ENCODE data around the gene RALY.

Gene RALY

DNA sequence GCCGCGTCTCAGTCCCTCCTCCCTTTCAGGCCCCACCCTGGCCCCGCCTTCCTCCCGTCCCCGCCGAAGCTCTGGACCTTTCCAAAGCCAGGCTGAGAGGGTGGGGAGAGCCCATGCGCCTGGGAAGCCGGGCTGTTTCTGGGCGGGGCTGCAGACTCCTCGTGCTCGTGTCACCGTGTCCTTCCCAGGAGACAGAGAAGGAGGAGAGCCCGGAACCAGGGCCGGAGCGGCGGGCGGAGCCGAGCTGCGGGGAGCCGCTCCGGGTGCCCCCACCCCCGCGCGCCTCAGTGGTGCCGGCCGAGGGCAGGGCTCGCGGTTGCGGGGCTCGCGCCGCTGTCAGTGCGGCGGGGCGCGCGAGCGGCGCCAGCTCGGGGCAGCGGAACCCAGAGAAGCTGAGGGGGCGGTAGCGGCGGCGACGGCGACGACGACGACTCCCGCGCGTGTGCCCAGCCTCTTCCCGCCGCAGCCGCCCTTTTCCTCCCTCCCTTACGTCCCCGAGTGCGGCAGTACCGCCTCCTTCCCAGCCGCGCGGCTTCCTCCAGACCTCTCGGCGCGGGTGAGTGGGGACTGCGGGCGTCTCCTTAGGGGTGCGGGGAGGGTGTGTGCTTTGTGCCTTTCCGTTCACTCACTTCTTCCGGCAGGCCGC lies at the start of gene RALY:
TSS of gene RALY (plus strand) at position 336 of the 646 bp plus-strand sequence. CDS start 78,164 bp downstream, outside the sequence.
- Mint-ChIP-seq H3K27me3 (no peaks in the 10 kb centered on the region), H3K9me3 (ENCODE audit: low read depth) (no peaks in the 10 kb centered on the region), H3K4me3 (peak within 1 kb of the TSS; percentile 97), H3K36me3 (peaks cover 4% of the 10 kb centered on the region), H3K27ac (peak within 1 kb of the TSS; percentile 98), H3K4me1 (ENCODE audit: low read depth) (peaks cover 62% of the 10 kb centered on the region)

DNA sequence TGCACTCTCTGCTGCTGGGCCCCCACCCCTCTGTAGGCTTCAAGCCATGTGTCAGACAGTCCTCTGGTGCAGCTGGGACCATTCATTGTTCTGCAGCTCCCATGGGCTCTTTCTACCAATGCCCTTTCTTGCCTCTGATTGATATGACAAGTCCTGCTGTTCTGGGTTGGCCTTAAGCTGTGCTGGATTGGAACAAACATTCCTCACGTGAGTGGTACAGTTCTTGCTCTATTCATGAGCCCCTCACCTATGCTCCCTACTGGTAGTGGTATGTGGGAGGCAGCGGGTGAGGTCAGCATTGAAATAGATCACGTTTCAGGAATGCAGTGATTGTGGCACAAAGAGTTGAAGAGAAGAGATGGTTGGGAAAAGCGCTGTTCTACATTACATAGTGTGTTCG lies 48.8 kb upstream of the RALY start:
- Mint-ChIP-seq H3K4me3 (no peak overlapping the region), H3K36me3 (peaks cover 10% of the 10 kb centered on the region), H3K9me3 (ENCODE audit: low read depth) (peaks cover 6% of the 10 kb centered on the region), H3K27ac (no peak overlapping the region), H3K27me3 (no peaks in the 10 kb centered on the region), H3K4me1 (ENCODE audit: low read depth) (no peaks in the 10 kb centered on the region)

DNA sequence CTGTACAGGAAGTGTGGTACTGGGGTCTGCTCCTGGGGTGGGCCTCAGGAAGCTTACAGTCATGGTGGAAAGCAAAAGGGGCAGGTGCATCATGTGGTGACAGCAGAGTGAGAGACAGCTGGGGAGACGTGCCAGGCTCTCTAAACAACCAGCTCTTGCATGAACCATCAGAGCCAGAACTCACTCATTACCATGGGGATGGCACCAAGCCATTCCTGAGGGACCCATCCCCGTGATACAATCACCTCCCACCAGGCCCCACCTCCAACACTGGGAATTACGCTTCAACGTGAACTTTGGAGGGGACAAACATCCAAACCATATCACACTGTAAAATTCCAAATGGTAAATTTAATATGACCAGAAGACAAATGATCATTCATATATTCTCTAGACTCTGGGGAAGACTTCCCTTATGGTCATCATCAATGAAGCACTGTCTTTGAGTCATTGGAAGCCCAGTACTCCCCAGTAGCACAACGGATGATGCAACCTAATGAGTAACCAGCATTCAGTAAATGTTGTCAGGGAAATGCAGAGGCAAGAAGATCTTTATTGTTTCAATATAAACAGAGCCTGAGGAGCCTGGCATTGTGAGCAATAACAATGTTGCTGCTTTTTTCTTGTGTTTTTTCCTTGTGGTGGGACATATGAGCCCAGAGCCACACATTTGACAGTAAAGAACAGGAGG lies 48.2 kb upstream of the RALY start:
- H3K9me3 Mint-ChIP-seq (ENCODE audit: low read depth): peaks cover 6% of the 10 kb centered on the region
- no peaks in the 10 kb centered on the region for H3K4me1 Mint-ChIP-seq (ENCODE audit: low read depth)
- peaks cover 10% of the 10 kb centered on the region for H3K36me3 Mint-ChIP-seq
- no peak overlapping the region for H3K27ac Mint-ChIP-seq
- H3K4me3 Mint-ChIP-seq: no peak overlapping the region
- H3K27me3 Mint-ChIP-seq: no peaks in the 10 kb centered on the region

DNA sequence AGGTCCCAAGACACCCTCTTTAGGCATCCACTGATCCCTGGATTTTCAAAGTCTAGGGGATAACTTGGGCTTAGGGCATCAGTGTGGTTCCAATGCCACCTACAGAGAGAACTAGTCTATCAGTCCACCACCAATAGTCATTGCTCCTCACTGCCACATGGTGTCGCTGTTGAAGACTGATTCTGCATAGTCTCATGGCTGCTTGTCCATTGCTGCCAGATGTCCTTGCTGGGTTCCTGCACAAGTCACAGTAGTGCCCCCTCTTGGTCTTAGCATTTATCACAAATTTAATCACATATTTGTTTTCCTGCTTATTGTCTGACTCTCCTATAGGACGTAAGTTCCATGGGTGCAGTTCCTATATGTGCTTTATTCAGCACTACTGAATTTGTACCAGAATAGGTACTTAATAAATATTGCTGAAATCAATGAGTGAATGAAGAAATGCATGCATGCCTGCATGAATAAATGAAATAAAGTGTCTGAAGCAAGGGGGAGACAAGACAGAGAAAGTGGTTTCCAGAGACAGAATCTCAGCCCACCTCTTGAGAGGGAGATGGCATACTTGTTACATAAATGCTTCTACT lies 45.9 kb upstream of the RALY start:
- no peaks in the 10 kb centered on the region for H3K4me1 Mint-ChIP-seq (ENCODE audit: low read depth)
- H3K27ac Mint-ChIP-seq: no peak overlapping the region
- peaks cover 6% of the 10 kb centered on the region for H3K9me3 Mint-ChIP-seq (ENCODE audit: low read depth)
- peaks cover 10% of the 10 kb centered on the region for H3K36me3 Mint-ChIP-seq
- peaks cover 3% of the 10 kb centered on the region for H3K27me3 Mint-ChIP-seq
- H3K4me3 Mint-ChIP-seq: no peak overlapping the region

DNA sequence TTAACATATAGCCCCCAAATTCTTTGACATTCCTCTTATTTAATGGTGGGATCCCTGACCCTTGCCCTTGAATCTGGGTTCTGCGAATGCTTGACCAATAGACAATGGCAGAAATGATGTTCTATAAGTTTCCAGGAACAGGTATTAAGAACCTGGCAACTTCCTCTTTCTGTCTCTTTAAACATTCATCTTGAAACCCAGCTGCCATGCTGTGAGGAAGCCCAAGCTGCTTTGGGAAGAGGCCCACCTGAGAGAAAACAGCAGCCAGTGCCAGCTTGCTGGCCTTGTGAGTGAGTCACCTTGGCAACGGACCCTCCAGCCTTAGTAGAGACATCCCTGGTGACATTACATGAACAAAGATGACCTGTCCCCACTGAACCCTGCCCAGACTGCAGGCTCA lies 45.2 kb upstream of the RALY start:
- Mint-ChIP-seq H3K4me3 (no peak overlapping the region), H3K27ac (no peak overlapping the region), H3K36me3 (peaks cover 10% of the 10 kb centered on the region), H3K4me1 (ENCODE audit: low read depth) (no peaks in the 10 kb centered on the region), H3K27me3 (peaks cover 3% of the 10 kb centered on the region), H3K9me3 (ENCODE audit: low read depth) (peaks cover 6% of the 10 kb centered on the region)

DNA sequence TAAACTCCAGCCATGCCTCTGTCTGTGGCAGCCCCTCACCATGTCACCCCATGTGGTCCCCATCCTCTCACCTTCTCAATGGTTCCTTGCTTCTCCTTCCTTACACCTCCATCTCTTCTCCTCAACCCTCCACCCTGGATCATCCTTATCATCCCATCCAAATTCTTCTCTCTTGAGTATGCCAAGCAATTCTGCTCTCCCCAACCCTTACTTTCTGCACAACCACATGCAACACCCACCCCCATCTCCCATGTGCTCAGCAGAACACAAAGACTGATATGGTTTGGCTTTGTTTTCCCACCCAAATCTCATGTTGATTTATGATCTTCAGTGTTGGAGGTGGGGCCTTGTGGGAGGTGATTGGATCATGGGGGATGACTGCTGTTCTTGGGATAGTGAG lies 42.5 kb upstream of the RALY start:
- H3K4me3 Mint-ChIP-seq: no peak overlapping the region
- H3K9me3 Mint-ChIP-seq (ENCODE audit: low read depth): peaks cover 6% of the 10 kb centered on the region
- peaks cover 10% of the 10 kb centered on the region for H3K36me3 Mint-ChIP-seq
- H3K27me3 Mint-ChIP-seq: peaks cover 3% of the 10 kb centered on the region
- H3K4me1 Mint-ChIP-seq (ENCODE audit: low read depth): no peaks in the 10 kb centered on the region
- H3K27ac Mint-ChIP-seq: no peak overlapping the region

DNA sequence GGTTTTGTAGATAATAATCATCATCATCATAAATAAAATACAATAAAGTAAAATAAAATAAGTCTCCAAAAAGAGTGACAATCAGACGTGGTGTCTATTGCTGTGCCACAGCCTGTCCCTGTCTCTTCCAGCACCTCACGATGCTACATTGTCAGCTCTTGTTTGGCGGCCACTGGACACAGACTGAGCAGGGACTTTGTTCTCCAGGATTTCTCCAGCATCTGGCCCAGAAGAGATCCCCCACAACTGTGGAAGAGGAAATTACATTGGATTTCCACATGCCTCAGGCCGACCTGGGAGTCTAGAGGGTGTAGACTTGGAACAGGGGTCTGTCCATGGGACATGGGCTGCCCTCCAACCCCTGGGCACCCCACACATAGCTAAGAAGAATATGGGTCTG lies 39.2 kb upstream of the RALY start:
- no peak overlapping the region for H3K4me3 Mint-ChIP-seq
- peaks cover 3% of the 10 kb centered on the region for H3K27me3 Mint-ChIP-seq
- H3K36me3 Mint-ChIP-seq: no peaks in the 10 kb centered on the region
- no peak overlapping the region for H3K27ac Mint-ChIP-seq
- H3K9me3 Mint-ChIP-seq (ENCODE audit: low read depth): no peaks in the 10 kb centered on the region
- H3K4me1 Mint-ChIP-seq (ENCODE audit: low read depth): no peaks in the 10 kb centered on the region

DNA sequence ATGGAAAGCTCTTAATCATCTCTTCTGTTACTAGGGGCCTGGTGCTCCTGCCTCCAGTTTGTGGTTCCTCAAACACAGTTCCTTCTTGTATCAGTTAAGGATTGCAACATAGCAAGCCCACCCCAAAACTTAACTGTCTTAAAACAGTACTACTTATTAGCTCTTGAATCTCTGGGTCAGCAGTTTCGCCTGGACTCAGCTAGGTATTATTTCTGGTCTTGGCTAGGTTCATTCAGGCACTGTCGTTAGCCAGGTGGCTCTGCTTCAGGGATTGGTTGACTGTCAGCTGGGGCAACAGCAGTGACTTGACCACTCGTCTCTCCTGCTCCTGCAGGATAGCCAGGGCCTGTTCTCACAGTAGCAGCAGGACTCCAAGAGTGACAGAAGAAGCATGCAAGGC lies 30.0 kb upstream of the RALY start:
- no peaks in the 10 kb centered on the region for H3K9me3 Mint-ChIP-seq (ENCODE audit: low read depth)
- no peaks in the 10 kb centered on the region for H3K4me1 Mint-ChIP-seq (ENCODE audit: low read depth)
- H3K27ac Mint-ChIP-seq: no peak overlapping the region
- H3K27me3 Mint-ChIP-seq: no peaks in the 10 kb centered on the region
- H3K36me3 Mint-ChIP-seq: no peaks in the 10 kb centered on the region
- no peak overlapping the region for H3K4me3 Mint-ChIP-seq

DNA sequence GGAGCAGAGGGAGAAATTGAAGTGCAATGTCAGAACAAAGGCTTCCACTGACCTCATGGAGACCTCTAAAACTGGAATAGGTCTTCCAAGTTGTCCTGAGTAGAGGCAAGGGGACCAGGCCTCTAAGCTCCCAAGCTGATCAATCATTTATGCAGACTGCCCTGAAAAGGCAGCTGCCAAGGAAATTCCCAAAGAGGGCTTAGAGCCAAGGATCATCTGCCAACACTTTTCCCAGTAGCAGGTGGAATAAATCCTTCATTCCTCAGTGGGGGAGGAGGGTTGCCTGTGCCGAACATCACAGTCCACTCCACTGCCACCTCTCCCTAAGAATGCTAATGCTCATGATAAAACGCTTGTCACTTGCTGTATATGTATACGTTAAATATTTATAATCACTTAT lies 29.3 kb upstream of the RALY start:
- H3K36me3 Mint-ChIP-seq: no peaks in the 10 kb centered on the region
- H3K27me3 Mint-ChIP-seq: no peaks in the 10 kb centered on the region
- H3K27ac Mint-ChIP-seq: no peak overlapping the region
- no peak overlapping the region for H3K4me3 Mint-ChIP-seq
- no peaks in the 10 kb centered on the region for H3K4me1 Mint-ChIP-seq (ENCODE audit: low read depth)
- no peaks in the 10 kb centered on the region for H3K9me3 Mint-ChIP-seq (ENCODE audit: low read depth)

DNA sequence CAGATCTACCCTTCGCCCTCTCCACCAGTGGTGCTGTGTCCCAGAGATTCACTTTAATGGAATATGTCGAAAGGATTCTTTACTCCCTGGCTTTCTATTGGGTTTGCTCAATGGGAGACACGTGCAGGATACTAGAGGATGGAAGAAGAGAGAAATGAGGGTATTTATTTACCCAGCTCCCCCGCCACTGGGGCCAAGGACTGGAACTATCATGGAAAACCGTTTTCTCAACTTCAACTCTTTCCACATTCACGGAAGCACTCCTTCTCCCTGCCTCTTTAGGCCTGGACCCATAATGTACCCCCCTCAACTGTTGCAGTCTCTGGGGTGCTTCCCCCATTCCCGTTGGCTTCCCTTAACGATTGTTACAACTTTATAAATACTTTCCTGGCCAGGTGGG lies 26.6 kb upstream of the RALY start:
- H3K4me1 Mint-ChIP-seq (ENCODE audit: low read depth): no peaks in the 10 kb centered on the region
- H3K36me3 Mint-ChIP-seq: no peaks in the 10 kb centered on the region

DNA sequence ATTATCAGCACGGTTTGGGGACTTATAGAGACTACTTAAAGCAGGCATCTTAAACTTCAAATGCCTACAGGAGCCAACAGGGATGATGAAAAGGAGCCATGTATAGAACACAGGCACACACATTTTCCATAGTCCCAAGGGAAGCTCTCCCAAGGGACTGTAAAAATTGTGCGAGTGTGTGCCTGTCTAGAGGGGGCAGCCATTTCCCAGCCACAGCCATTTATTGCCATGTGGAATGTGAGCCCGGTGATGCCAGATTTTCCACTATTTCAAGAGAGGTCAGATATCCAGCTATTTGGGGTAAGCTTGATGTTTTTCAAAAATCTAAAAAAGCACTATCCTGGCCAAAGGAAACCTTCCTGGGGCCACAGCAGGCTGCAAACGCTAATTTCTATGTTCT lies 24.1 kb upstream of the RALY start:
- Mint-ChIP-seq H3K9me3 (ENCODE audit: low read depth) (no peaks in the 10 kb centered on the region), H3K4me1 (ENCODE audit: low read depth) (no peaks in the 10 kb centered on the region), H3K36me3 (no peaks in the 10 kb centered on the region), H3K27me3 (no peaks in the 10 kb centered on the region), H3K27ac (no peak overlapping the region), H3K4me3 (no peak overlapping the region)

More for the DNA sequence above, 26.6 kb upstream of the RALY start:
- Mint-ChIP-seq H3K9me3 (ENCODE audit: low read depth) (no peaks in the 10 kb centered on the region), H3K27ac (no peak overlapping the region), H3K4me3 (no peak overlapping the region), H3K27me3 (no peaks in the 10 kb centered on the region)

DNA sequence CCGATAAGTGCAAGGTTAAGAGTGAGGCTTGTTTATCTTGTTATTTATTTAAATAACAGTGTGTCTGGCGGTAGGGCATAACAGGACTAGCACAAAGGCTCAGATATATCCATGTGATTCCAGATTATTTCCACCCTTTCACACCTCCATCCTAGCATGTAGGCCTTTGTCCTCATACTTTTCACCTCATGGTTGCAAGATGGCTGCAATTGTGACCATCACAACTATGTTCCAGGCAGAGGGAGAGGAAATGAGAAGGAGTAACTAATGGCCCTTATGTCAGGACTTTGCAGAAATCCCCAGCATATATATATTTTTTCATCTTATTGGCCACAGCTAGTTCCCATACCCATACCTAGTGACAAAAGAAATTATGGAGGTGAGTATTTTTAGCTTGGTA lies 23.5 kb upstream of the RALY start:
- Mint-ChIP-seq H3K9me3 (ENCODE audit: low read depth) (no peaks in the 10 kb centered on the region), H3K4me1 (ENCODE audit: low read depth) (no peaks in the 10 kb centered on the region), H3K27me3 (no peaks in the 10 kb centered on the region), H3K4me3 (no peak overlapping the region), H3K36me3 (no peaks in the 10 kb centered on the region), H3K27ac (no peak overlapping the region)

DNA sequence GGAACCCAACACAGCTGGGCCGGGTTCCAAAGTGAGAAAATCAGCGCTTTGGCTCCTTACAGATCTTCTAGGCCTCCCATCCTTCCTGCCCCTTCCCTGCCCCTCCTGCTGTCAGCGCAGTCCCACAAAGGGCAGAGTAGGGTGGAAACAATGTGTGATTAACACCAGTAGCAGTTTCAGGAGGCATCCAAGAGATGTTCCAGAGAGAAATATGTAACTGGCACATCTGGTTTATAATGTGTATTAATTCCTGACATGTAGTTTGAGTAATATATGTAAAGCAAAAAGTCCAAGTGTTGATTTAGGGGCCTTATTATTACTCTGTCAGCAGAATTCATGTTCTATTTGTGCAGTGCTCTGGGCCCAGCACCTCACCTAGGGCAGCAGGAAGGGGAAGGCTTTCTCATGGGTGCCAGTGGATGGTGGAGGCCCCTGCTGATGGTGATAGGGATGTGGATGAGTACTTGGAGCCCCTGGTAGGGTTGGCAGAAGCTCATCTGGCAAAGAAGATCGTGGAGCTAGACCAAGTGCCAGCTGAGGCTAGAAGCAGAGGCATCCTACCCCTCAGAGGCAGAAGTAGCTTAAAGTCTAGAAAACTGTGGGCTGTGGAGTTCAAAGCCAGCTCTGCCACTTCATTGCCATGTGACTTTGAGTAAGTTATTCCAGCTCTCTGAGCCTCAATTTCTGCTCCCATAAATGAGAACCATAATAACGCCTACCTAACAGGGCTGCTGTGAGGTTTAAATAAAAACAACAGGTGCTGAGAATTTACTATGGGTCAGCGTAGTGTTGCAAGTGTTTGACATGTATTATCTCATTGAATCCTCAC lies 22.4 kb upstream of the RALY start:
- Mint-ChIP-seq H3K36me3 (no peaks in the 10 kb centered on the region), H3K4me1 (ENCODE audit: low read depth) (no peaks in the 10 kb centered on the region), H3K27me3 (no peaks in the 10 kb centered on the region), H3K4me3 (no peak overlapping the region), H3K9me3 (ENCODE audit: low read depth) (no peaks in the 10 kb centered on the region), H3K27ac (no peak overlapping the region)

DNA sequence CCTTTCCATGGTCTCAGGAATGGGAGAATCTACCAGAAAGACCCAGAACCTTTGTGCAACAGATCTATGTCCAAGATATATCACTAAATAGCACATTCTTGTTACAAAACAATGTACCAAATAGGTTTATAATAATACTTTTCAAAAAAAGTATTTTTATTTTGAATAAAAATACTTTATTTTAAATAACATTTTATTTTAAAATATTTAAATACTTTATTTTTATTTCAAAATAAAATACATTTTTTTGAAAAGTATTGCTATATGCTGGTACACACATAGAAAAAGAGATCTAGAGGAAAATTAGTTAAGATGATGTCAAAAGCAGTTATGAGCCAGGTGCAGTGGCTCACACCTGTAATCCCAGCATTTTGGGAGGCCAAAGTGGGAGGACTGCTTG lies 16.8 kb upstream of the RALY start:
- no peak overlapping the region for H3K4me3 Mint-ChIP-seq

DNA sequence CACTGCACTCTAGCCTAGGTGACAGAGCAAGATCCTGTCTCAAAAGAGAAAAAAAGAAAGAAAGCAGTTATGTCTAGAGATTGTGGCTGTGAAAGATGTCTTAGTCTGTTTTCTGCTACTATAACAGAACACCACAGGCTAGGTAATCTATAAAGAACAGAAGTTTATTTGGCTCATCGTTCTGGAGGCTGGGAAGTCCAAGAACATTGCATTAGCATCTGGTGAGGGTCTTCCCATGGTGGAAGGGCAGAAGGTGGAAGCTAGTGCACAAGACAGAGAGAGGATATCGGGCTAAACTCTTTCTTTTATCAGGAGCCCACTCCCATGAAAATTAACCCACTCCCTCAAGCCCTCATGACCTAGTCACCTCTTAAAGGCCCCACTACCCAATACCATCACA lies 16.2 kb upstream of the RALY start:
- H3K36me3 Mint-ChIP-seq: peaks cover 3% of the 10 kb centered on the region
- H3K27ac Mint-ChIP-seq: no peak overlapping the region
- no peak overlapping the region for H3K4me3 Mint-ChIP-seq
- no peaks in the 10 kb centered on the region for H3K4me1 Mint-ChIP-seq (ENCODE audit: low read depth)
- H3K27me3 Mint-ChIP-seq: no peaks in the 10 kb centered on the region
- H3K9me3 Mint-ChIP-seq (ENCODE audit: low read depth): no peaks in the 10 kb centered on the region

More for the DNA sequence above, 16.8 kb upstream of the RALY start:
- Mint-ChIP-seq H3K9me3 (ENCODE audit: low read depth) (no peaks in the 10 kb centered on the region), H3K27ac (no peak overlapping the region), H3K4me1 (ENCODE audit: low read depth) (no peaks in the 10 kb centered on the region), H3K27me3 (no peaks in the 10 kb centered on the region), H3K36me3 (peaks cover 3% of the 10 kb centered on the region)

Data from activated naive CD8-positive, alpha-beta T cell (primary cell).